ENCODE results near the gene CNOT4. TPM values are rescaled to one million over a fixed set of nuclear protein-coding genes. Genes with fewer than 3 reads are reported as not detected.

Gene CNOT4
- total and polyA plus RNA-seq, 10 of the 15 experiments (the other 5 are each of a cell fraction or from before 2014, with no cell fraction given), result 9.4 to 29.6 (median 16.6) TPM

DNA sequence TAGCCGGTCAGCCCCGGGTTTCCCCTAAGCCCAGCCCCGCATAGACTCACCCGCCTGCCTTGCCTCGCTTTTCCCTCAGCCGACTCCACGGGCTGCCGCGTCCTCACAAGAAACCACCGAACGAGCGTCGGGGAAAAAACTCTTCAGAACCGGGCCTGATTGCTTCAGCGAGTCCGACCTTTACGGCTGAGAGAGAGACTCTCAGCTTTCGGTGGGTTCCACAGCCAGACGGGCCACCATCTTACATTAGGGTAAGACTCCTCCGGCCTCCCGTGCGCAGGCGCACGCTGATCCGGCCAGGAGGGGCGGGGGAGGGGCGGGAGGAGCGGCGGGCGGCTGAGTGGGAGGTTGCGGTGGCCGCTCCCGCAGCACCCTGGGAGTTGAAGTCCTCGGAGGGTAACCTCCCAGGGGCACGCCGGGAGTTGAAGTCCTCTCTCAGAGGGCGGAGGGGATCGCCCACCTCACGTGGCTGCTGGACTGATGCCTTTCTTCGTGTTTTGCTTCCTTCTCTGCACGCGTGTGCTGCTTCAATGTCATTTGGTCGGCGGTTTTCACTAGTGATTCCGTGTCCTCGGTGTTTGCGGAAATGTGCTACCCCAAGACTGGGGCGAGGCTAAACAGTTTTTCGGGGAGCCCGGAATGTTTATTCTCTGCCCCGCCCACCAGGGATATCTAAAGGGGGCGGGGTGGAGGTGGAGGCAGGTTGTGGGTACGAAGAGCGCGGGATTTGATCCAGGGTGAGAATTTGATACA is at the start of gene CNOT4 (continued):
- TF ChIP-seq NFYB (IDR thresholded peaks at IDR 0.05; ENCODE audit: insufficient read depth, low read depth, low read length) (no peak), EGR1 (IDR thresholded peaks at IDR 0.05; ENCODE audit: borderline replicate concordance in 1 of 2, low read depth in 2 of 2, low read length in 2 of 2) (peak in 1 of 2 experiments; percentile 95; a peak in 2 of 3 replicates), SMAD5 (IDR thresholded peaks at IDR 0.05; ENCODE audit: low read depth) (peak; percentile 46; the same call in 1 of the 2 replicates), TCF12 (IDR thresholded peaks at IDR 0.05; ENCODE audit: low read depth, low read length) (peak; percentile 36; the same call in 1 of the 2 replicates), HCFC1 (IDR thresholded peaks at IDR 0.05; ENCODE audit: low read length) (peak; percentile 93), SUPT20H (IDR thresholded peaks at IDR 0.05; ENCODE audit: borderline replicate concordance, control insufficient read depth, low read depth, low read length) (no peak), CTCF (IDR thresholded peaks at IDR 0.05 in 2 of 3, conservative IDR thresholded peaks at IDR 0.05 in 1 of 3; ENCODE audit: control insufficient read depth in 2 of 3, extremely low read depth in 1 of 3, insufficient read depth in 1 of 3, low read depth in 3 of 3, low read length in 3 of 3) (no peak), YBX1 (IDR thresholded peaks at IDR 0.05) (no peak), NFYA (IDR thresholded peaks at IDR 0.05; ENCODE audit: borderline replicate concordance, low read depth, low read length) (no peak), RAD51 (IDR thresholded peaks at IDR 0.05) (peak; percentile 88), NR2C1 (IDR thresholded peaks at IDR 0.05) (peak; percentile 83), SRF (IDR thresholded peaks at IDR 0.05; ENCODE audit: low read depth in 2 of 2, low read length in 2 of 2) (peak in 1 of 2 experiments; percentile 28; a peak in 1 of 4 replicates), BHLHE40 (IDR thresholded peaks at IDR 0.05; ENCODE audit: borderline replicate concordance in 1 of 2, low read depth in 2 of 2, low read length in 1 of 2) (peak; percentile 92 to 95), IRF4 (IDR thresholded peaks at IDR 0.05; ENCODE audit: low read depth, low read length) (no peak), RUNX3 (IDR thresholded peaks at IDR 0.05; ENCODE audit: low read length) (peak; percentile 80), STAT3 (IDR thresholded peaks at IDR 0.05; ENCODE audit: low read depth, low read length) (no peak), JUND (IDR thresholded peaks at IDR 0.05; ENCODE audit: low read depth, low read length) (no peak), IKZF2 (IDR thresholded peaks at IDR 0.05) (no peak; a peak in 1 of 4 replicates), RBBP5 (conservative IDR thresholded peaks at IDR 0.05) (no peak)
- TF ChIP-seq, protein P1, sequence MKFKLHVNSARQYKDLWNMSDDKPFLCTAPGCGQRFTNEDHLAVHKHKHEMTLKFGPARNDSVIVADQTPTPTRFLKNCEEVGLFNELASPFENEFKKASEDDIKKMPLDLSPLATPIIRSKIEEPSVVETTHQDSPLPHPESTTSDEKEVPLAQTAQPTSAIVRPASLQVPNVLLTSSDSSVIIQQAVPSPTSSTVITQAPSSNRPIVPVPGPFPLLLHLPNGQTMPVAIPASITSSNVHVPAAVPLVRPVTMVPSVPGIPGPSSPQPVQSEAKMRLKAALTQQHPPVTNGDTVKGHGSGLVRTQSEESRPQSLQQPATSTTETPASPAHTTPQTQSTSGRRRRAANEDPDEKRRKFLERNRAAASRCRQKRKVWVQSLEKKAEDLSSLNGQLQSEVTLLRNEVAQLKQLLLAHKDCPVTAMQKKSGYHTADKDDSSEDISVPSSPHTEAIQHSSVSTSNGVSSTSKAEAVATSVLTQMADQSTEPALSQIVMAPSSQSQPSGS (IDR thresholded peaks at IDR 0.05; ENCODE audit: low read length), result no peak
- TF ChIP-seq, protein P2, sequence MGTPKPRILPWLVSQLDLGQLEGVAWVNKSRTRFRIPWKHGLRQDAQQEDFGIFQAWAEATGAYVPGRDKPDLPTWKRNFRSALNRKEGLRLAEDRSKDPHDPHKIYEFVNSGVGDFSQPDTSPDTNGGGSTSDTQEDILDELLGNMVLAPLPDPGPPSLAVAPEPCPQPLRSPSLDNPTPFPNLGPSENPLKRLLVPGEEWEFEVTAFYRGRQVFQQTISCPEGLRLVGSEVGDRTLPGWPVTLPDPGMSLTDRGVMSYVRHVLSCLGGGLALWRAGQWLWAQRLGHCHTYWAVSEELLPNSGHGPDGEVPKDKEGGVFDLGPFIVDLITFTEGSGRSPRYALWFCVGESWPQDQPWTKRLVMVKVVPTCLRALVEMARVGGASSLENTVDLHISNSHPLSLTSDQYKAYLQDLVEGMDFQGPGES (IDR thresholded peaks at IDR 0.05), result no peak

Data from GM12878 (cell line).